Upper lobe of right lung (tissue), 1 donor: ENCODE measurements around the gene JPT2. TPM values are rescaled to one million over a fixed set of nuclear protein-coding genes. Genes with fewer than 3 reads are reported as not detected.

Experiments used
- ATAC-seq: fragments of 200-7000 bp; cut with Tn5 transposase; one replicate; pipeline ENCODE4 v1.9.1; 2020; ENCODE audit warnings: mild to moderate bottlenecking, moderate library complexity
- DNase-seq: peaks from one replicate; pipeline ENCODE4 v3.0.0-alpha.2; 2020
- H3K27ac ChIP-seq: fragments of 200-600 bp; one replicate; pipeline ENCODE4 v1.8.0; 2022
- H3K27me3 ChIP-seq: fragments of 200-600 bp; one replicate; pipeline ENCODE4 v1.8.0; 2022; ENCODE audit warnings: mild to moderate bottlenecking
- H3K36me3 ChIP-seq: fragments of 200-600 bp; one replicate; pipeline ENCODE4 v1.8.0; 2022
- H3K4me1 ChIP-seq: fragments of 200-600 bp; one replicate; pipeline ENCODE4 v1.8.0; 2022
- H3K4me3 ChIP-seq: fragments of 200-600 bp; one replicate; pipeline ENCODE4 v1.8.0; 2022; ENCODE audit warnings: mild to moderate bottlenecking
- H3K9me3 ChIP-seq: fragments of 200-600 bp; one replicate; pipeline ENCODE4 v1.8.0; 2022
- CTCF ChIP-seq: fragments of 200-600 bp; IDR thresholded peaks from one replicate; pipeline ENCODE4 v1.8.0; 2022; ENCODE audit warnings: antibody characterized with exemption
- intact Hi-C: fragments of 100-400 bp; cut with DNase I; formaldehyde crosslinking; loops from one replicate; pipeline ENCODE4 v1.11.0; 2022
- long read RNA-seq: library from polyadenylated mRNA; unstranded; transcript quantifications from one replicate; pipeline ENCODE4 v2.0.0, GENCODE V29; 2021
- total RNA-seq: library from RNA; stranded (reverse); fragmentation: NEBNext Ultra II Directional; extraction: Animal tissue kit (Norgen Biotek cat#: 25700); gene quantifications from one replicate; pipeline ENCODE4 v1.2.1, GENCODE V29; 2021
- donor health status: DM: no; HTN: yes; CAD: no; lungs with severe emphysema.

The JPT2 gene, protein sequence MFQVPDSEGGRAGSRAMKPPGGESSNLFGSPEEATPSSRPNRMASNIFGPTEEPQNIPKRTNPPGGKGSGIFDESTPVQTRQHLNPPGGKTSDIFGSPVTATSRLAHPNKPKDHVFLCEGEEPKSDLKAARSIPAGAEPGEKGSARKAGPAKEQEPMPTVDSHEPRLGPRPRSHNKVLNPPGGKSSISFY
- total RNA-seq = 44.8 TPM
- long read RNA-seq, transcript JPT2-201 (5 exons, 3,718 nt) = major isoform, 11 of 23 reads
- long read RNA-seq, partial matches to known transcripts = 5 of 23 reads
- long read RNA-seq, other reads (novel, unspliced or antisense) = 7 of 23 reads

DNA sequence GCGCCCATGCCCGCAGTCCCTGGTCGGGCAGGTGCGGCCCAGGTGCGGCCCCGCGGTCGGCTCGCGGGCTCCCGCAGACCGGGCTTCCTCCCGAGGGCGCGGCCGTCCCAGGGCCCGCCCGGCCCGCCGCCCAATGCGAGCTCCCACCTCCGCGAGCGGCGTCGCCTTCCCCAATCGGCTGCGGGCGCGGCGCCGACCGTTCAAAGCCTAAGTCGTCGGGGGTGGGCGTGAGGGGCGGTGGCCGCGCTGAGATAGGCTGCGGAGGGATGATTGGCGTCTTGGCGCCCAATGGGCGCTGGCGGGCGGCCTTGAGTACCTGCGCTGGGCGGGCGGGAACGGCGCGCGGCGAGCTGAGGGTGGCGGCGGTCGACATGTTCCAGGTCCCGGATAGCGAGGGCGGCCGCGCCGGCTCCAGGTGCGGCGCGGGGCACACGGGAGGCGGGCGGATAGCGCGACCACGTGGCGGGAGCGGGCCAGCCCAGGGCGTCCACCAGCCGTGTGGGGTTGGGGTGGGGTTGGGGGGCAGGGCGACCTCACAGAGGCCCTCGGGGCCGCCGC, at the start of gene JPT2:
Gene JPT2, plus strand, starts transcription at position 338 of the 558 bp plus-strand sequence. Its CDS starts 34 bp downstream, at position 372.
- peak; percentile 99 for DNase-seq
- H3K36me3 ChIP-seq = peaks cover 24% of the 10 kb centered on the region
- no peaks in the 10 kb centered on the region for H3K27me3 ChIP-seq
- TF ChIP-seq CTCF = no peak
- ATAC-seq = peak; percentile 98
- peak within 1 kb of the TSS; percentile 51 for H3K27ac ChIP-seq
- intact Hi-C loops = no loop called here
- peak within 1 kb of the TSS; percentile 83 for H3K4me3 ChIP-seq
- peaks cover 7% of the 10 kb centered on the region for H3K4me1 ChIP-seq
- no peaks in the 10 kb centered on the region for H3K9me3 ChIP-seq

DNA sequence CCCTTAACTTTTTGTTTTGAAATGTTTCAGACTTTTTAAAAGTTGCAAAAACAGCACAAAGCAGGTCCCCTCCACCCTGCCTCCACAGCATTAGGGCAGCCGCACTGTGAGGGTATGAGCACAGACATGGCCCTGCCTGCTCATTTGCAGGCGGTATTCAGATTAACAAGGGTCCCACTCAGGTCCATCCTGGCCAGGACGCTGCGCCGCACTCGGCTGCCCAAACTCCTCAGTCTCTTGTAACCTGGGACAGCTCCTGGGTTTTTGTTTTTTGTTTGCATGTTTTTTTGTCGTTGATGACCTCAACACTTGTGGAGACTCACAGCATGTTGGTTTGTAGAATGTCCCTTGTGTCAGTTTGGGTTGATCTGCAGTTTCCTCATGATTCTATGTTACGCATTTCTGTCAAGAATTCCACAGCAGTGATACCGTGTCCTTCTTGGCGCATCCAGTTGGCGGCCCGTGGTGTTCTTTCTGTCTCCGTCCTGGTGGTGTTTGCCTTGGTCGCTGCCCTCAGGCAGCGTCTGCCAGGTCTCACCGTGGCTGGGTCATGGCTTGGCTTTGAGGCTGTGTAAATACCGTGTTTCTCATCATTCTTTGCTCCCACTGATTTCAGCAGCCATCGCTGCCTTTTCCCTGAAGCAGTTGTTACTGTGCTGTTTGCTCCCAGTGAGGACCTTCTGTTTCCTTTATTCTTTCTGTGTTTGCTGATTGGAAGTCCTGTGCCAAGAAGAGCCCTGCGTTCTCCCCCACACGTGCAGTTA, 47.4 kb upstream of the JPT2 start:
- intact Hi-C loops = no loop called here
- Histone ChIP-seq H3K36me3 (peaks cover 92% of the 10 kb centered on the region), H3K9me3 (no peaks in the 10 kb centered on the region), H3K4me3 (no peak overlapping the region), H3K27me3 (no peaks in the 10 kb centered on the region), H3K27ac (no peak overlapping the region), H3K4me1 (no peaks in the 10 kb centered on the region)
- no peak for TF ChIP-seq CTCF
- no peak for DNase-seq
- ATAC-seq = no peak

DNA sequence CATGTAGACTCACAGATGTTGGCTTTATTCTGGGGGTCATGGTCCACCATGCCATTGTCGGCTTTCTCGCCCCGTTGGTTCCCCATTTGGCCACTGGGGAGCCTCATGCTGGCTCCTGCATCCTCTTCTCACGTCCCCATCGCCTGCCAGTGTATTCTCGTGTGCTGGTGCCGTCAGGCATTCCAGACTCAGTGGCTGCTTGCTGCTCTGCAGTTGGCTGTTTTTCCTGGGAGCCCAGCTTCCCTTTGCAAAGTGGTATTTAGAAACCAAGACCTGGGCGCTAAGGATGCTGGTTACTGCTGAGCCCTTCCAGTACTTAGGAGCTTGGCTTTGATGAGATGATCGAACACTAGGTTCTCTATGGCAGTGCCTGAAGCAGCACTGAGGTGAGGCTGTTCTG, 46.8 kb upstream of the JPT2 start:
- no peak overlapping the region for H3K4me3 ChIP-seq
- H3K36me3 ChIP-seq = peaks cover 89% of the 10 kb centered on the region
- intact Hi-C loops = no loop called here

GRCh38 chr16:1631931-1632637, 46.0 kb upstream of the JPT2 start:
- Histone ChIP-seq H3K36me3 (peaks cover 82% of the 10 kb centered on the region), H3K4me1 (no peaks in the 10 kb centered on the region), H3K27ac (no peak overlapping the region), H3K4me3 (no peak overlapping the region), H3K27me3 (no peaks in the 10 kb centered on the region), H3K9me3 (no peaks in the 10 kb centered on the region)
- intact Hi-C loops = no loop called here
- ATAC-seq (no peak), DNase-seq (no peak)
- TF ChIP-seq CTCF = no peak

More for the DNA sequence above, 46.8 kb upstream of the JPT2 start:
- no peaks in the 10 kb centered on the region for H3K4me1 ChIP-seq
- H3K9me3 ChIP-seq = no peaks in the 10 kb centered on the region
- DNase-seq (no peak), ATAC-seq (no peak)
- H3K27ac ChIP-seq = no peak overlapping the region
- no peak for TF ChIP-seq CTCF
- no peaks in the 10 kb centered on the region for H3K27me3 ChIP-seq

DNA sequence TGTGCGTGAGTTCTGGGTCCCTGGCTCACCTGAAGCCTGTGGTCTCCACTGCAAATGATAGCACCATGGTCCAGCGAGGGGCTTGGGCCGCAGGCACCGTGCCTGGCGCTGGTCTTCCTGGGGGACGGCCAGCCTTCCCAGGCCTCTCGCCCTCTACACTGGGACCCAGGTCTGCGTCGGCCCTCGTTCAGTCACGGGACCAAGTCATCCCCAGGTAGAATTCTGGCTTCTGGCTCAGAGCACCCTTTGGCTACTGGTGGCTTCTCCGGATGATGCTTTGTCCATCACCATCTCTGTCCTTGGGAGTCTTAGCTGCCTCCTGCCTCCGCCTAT, 45.5 kb upstream of the JPT2 start:
- no peaks in the 10 kb centered on the region for H3K27me3 ChIP-seq
- no peaks in the 10 kb centered on the region for H3K9me3 ChIP-seq
- intact Hi-C loops = no loop called here
- DNase-seq (no peak), ATAC-seq (no peak)
- H3K27ac ChIP-seq = no peak overlapping the region
- peaks cover 80% of the 10 kb centered on the region for H3K36me3 ChIP-seq
- H3K4me1 ChIP-seq = no peaks in the 10 kb centered on the region
- TF ChIP-seq CTCF = no peak
- H3K4me3 ChIP-seq = no peak overlapping the region
